HL-60 (cell line): ENCODE measurements around the gene GBX1.

Experiments
- DNase-seq, 2 experiments: peaks; one replicate each; pipeline ENCODE4 v3.0.0-alpha.2; 2010 to 2020; ENCODE audit warnings: low read depth in 1 of 2, low spot score in 1 of 2
- H3K27ac ChIP-seq: fragments of 250-450 bp; sonication (Bioruptor Pico); replicated peaks from 2 replicates; pipeline ENCODE4 v1.5.1; 2020; ENCODE audit warnings: mild to moderate bottlenecking, moderate library complexity
- H3K27me3 ChIP-seq: fragments of 250-450 bp; sonication (Bioruptor Pico); 2 replicates; pipeline ENCODE4 v1.5.1; 2021; ENCODE audit warnings: mild to moderate bottlenecking, moderate library complexity; ENCODE audit not compliant: insufficient read depth, poor library complexity, severe bottlenecking
- H3K4me3 ChIP-seq: replicated peaks from 2 replicates; pipeline ENCODE4 v1.5.1; 2011; ENCODE audit warnings: mild to moderate bottlenecking, control low read depth, low read length; ENCODE audit not compliant: insufficient read depth
- GABPA ChIP-seq: IDR thresholded peaks from 2 replicates; pipeline ENCODE4 v1.6.1; 2012; ENCODE audit warnings: low read depth
- POLR2AphosphoS5 ChIP-seq: IDR thresholded peaks from 2 replicates; pipeline ENCODE4 v1.6.1; 2012; ENCODE audit warnings: low read depth
- REST ChIP-seq: IDR thresholded peaks from 2 replicates; pipeline ENCODE4 v1.6.1; 2012; ENCODE audit warnings: low read depth; ENCODE audit not compliant: insufficient replicate concordance
- SPI1 ChIP-seq: IDR thresholded peaks from 2 replicates; pipeline ENCODE4 v1.6.1; 2012; ENCODE audit warnings: low read depth, mild to moderate bottlenecking, borderline replicate concordance
- TF ChIP-seq, protein P1 (sequence below): IDR thresholded peaks from one replicate; pipeline ENCODE4 v1.5.1; 2011; ENCODE audit warnings: low read length, control low read depth, inconsistent platforms; ENCODE audit not compliant: insufficient read depth

The GBX1 gene

DNA sequence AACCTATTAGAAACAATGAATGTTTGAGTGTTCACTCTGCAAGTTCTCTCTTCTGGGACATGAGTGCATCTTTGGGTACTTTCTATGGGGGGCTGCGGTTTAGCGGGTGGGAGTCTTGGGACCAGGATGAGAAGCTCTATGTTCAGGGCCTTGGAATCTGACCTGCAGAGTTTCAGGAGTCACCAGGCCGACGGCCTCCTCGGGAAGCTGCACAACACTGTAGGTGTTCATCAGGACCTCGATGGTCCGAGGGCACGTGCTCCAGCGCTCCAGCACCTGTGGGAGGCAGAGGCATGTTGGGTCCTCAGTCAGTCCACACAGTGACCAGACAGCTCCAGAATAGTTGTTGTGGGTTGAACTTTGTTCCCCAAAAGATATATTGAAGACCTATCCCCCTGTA is 8.9 kb upstream of the GBX1 start:
- no peak overlapping the region for H3K4me3 ChIP-seq
- TF ChIP-seq SPI1: no peak
- TF ChIP-seq, protein P1, sequence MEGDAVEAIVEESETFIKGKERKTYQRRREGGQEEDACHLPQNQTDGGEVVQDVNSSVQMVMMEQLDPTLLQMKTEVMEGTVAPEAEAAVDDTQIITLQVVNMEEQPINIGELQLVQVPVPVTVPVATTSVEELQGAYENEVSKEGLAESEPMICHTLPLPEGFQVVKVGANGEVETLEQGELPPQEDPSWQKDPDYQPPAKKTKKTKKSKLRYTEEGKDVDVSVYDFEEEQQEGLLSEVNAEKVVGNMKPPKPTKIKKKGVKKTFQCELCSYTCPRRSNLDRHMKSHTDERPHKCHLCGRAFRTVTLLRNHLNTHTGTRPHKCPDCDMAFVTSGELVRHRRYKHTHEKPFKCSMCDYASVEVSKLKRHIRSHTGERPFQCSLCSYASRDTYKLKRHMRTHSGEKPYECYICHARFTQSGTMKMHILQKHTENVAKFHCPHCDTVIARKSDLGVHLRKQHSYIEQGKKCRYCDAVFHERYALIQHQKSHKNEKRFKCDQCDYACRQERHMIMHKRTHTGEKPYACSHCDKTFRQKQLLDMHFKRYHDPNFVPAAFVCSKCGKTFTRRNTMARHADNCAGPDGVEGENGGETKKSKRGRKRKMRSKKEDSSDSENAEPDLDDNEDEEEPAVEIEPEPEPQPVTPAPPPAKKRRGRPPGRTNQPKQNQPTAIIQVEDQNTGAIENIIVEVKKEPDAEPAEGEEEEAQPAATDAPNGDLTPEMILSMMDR: no peak
- no peak overlapping the region for H3K27ac ChIP-seq
- no peak for DNase-seq
- H3K27me3 ChIP-seq: no peaks in the 10 kb centered on the region

GRCh38 chr7:151175793-151176311 is 8.4 kb upstream of the GBX1 start:
- Histone ChIP-seq H3K4me3 (no peak overlapping the region), H3K27me3 (peaks cover 4% of the 10 kb centered on the region)

GRCh38 chr7:151175047-151175792 is 7.7 kb upstream of the GBX1 start:
- no peak overlapping the region for H3K27ac ChIP-seq
- DNase-seq: no peak
- no peak overlapping the region for H3K4me3 ChIP-seq
- peaks cover 5% of the 10 kb centered on the region for H3K27me3 ChIP-seq
- TF ChIP-seq REST (no peak), SPI1 (no peak), POLR2AphosphoS5 (no peak), GABPA (no peak)
- TF ChIP-seq, protein P1: no peak

More at GRCh38 chr7:151175793-151176311, 8.4 kb upstream of the GBX1 start:
- no peak for DNase-seq
- H3K27ac ChIP-seq: no peak overlapping the region
- TF ChIP-seq, protein P1: no peak
- TF ChIP-seq GABPA (no peak), REST (no peak), SPI1 (no peak), POLR2AphosphoS5 (no peak)
